A172 (cell line): ENCODE results near the gene PTPRM. TPM values are rescaled to one million over a fixed set of nuclear protein-coding genes. Genes with fewer than 3 reads are reported as not detected.

Experiments used
- DNase-seq: peaks from one replicate; pipeline ENCODE4 v3.0.0-alpha.2; 2015; ENCODE audit warnings: low spot score
- total RNA-seq: library from RNA; depleted of rRNA; stranded (reverse); fragments of >200 nt; shearing (Covaris generic); gene quantifications from 2 replicates; pipeline ENCODE4 v1.2.3, GENCODE V29; 2014

The PTPRM gene
- total RNA-seq, 1 experiment from 2014 or later: 26.4 TPM

GRCh38 chr18:7855671-7856070 is 288.6 kb downstream of the PTPRM start:
- no peak for DNase-seq

GRCh38 chr18:7856116-7856515 is 289.0 kb downstream of the PTPRM start:
- peak; percentile 19 for DNase-seq

- DNase-seq: peak; percentile 89
Observed at GRCh38 chr18:7856733-7857132, 289.6 kb downstream of the PTPRM start.

GRCh38 chr18:7857562-7857961 is 290.4 kb downstream of the PTPRM start:
- no peak for DNase-seq

- DNase-seq: no peak
Observed at GRCh38 chr18:7859122-7859521, 292.0 kb downstream of the PTPRM start.

GRCh38 chr18:7870266-7870665 is 303.1 kb downstream of the PTPRM start:
- no peak for DNase-seq

GRCh38 chr18:7870855-7871254 is 303.7 kb downstream of the PTPRM start:
- DNase-seq: no peak

GRCh38 chr18:7871560-7872456 is 304.7 kb downstream of the PTPRM start:
- DNase-seq: no peak

- peak; percentile 63 for DNase-seq
Observed at GRCh38 chr18:7872569-7872968, 305.5 kb downstream of the PTPRM start.

- DNase-seq: no peak
Observed at GRCh38 chr18:7873316-7873715, 306.2 kb downstream of the PTPRM start.

- DNase-seq: no peak
Observed at GRCh38 chr18:7876354-7877104, 309.4 kb downstream of the PTPRM start.

- no peak for DNase-seq
Observed at GRCh38 chr18:7877609-7878008, 310.5 kb downstream of the PTPRM start.

GRCh38 chr18:7878265-7879211 is 311.4 kb downstream of the PTPRM start:
- no peak for DNase-seq

- DNase-seq: no peak
Observed at GRCh38 chr18:7879717-7880116, 312.6 kb downstream of the PTPRM start.

- DNase-seq: no peak
Observed at GRCh38 chr18:7885865-7886264, 318.7 kb downstream of the PTPRM start.

GRCh38 chr18:7886436-7886835 is 319.3 kb downstream of the PTPRM start:
- no peak for DNase-seq

GRCh38 chr18:7889515-7889914 is 322.4 kb downstream of the PTPRM start:
- no peak for DNase-seq

GRCh38 chr18:7890075-7890474 is 323.0 kb downstream of the PTPRM start:
- DNase-seq: no peak

- DNase-seq: no peak
Observed at GRCh38 chr18:7892556-7892955, 325.4 kb downstream of the PTPRM start.

GRCh38 chr18:7894592-7894991 is 327.5 kb downstream of the PTPRM start:
- no peak for DNase-seq

- DNase-seq: no peak
Observed at GRCh38 chr18:7895346-7895745, 328.2 kb downstream of the PTPRM start.

- no peak for DNase-seq
Observed at GRCh38 chr18:7896161-7896560, 329.0 kb downstream of the PTPRM start.
